HuH-7.5 (cell line): ENCODE data around the gene PPP1R3C.

Experiments used
- DNase-seq: peaks from one replicate; pipeline ENCODE4 v3.0.0; 2011; ENCODE audit warnings: low spot score

Gene PPP1R3C

GRCh38 chr10:91629715-91630549, 2.9 kb downstream of the PPP1R3C start:
- no peak for DNase-seq

GRCh38 chr10:91628383-91628782, 4.5 kb downstream of the PPP1R3C start:
- no peak for DNase-seq

DNA sequence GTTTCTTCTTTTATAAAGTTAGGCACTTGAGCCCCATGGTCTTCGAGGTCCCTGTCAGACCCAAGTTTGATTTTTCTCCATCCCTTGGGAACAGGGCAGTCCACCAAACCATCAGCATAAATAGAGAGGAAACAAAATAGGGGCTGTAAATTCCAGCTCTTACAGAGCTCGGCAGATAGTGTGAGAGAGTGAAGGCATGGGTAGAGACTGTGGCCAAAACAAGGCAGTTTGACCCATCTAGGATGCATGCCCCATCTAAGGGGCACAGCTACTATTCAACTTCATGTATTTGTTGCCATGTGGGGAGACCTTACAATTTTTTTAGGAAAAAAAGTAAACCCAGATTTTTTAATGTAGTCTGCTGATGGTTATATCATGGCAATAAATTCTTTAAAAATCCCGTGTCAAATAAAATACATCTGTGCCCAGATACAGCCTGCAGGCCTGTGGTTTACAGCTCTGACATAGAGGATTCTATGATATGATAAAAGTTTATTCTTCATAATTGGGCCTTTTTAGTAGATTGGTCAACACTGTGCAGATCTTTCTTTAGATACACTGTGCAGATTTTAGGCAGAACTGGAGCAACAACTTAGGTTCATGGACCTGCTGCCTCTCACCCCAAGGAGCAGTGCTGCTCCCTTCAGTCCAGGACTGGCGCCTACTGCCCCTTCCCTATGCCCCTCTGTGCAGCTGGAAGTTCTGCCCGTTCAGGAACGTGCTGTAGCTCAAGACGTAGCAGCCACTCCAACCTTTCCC, 5.3 kb downstream of the PPP1R3C start:
- no peak for DNase-seq

DNA sequence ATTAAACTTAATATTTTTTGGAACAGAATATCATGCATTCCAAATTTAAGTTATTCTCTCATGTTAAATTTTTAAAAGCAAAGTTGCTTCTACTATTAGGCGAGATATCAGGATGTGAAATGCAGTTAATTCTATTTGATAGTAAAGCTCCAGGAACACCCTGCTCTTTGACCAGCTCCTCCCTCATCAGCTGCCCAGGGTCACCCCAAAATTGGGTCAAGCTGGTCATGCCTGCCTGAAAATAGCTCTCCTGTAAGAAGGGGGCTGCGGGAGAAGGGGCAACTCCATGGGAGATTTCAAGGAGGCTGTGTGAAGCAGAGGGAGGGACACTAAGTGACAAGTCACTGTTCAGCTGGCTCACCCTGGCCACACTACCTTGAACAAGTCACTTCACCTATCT, 5.9 kb downstream of the PPP1R3C start:
- no peak for DNase-seq

- DNase-seq: no peak
Observed at GRCh38 chr10:91624633-91625032, 8.2 kb downstream of the PPP1R3C start.

DNA sequence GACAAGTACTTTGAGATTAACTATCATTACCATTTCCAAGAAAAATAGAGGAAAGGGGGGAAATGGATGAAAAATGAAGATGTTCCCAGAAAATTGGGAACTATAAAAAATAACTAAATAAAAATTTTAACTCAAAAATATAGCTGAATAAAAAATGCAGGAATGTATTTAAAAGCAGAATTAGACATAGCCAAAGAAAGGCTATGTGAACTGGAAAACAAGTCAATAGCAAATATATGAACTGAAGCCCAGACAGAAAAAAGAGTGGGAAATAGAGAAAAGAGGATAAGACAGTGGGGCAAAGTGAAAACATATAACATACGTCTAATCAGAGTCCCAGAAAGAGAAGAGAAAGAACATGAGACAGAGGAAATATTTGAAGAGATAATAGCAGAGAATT, 10.3 kb downstream of the PPP1R3C start:
- DNase-seq: no peak

GRCh38 chr10:91621483-91622113, 11.3 kb downstream of the PPP1R3C start:
- DNase-seq: no peak

DNA sequence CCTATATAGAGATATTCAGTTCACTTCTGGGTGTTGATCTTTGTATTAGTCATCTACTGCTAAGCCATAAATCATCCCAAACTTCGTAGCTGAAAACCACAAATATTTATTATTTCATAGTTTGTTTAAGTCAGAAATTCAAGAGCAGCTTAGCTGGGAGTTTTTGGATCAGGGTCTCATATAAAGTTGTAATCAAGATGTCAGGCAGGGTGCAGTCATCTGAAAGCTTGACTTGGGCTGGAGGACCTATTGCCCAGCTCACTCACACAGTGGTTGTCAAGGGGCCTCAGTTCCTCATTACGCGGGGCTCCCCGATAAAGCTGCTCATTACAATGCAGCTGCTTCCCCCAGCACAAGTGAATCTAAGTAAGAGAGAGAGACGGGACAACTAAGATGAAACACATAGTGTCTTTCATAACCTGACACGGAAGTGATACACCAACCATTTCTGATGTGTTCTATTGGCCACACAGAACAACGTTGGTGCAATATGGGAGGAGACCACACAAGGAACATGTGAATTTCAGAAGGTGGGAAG, 15.7 kb downstream of the PPP1R3C start:
- no peak for DNase-seq

DNA sequence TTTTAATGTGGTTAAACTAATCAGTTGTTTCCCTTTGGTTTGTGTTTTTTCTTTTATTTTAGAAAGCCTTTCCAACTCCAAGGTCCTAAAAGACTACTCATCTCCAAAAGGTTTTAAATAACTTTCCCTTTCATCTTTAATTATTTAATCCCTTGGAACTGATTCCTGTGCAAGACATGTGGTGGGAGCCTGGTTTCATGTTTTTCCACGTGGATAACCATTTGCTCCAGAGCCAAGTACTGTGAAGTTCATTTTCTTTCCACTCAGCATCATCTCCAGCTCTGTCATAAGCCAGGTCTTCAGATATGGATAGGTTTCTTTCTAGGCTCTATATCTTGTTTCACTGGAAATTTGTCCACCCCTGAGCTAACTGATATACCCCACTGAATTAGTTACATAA, 16.7 kb downstream of the PPP1R3C start:
- no peak for DNase-seq

GRCh38 chr10:91614225-91614624, 18.6 kb downstream of the PPP1R3C start:
- no peak for DNase-seq

- DNase-seq: no peak
Observed at GRCh38 chr10:91613411-91614187, 19.3 kb downstream of the PPP1R3C start.

GRCh38 chr10:91610919-91611318, 22.0 kb downstream of the PPP1R3C start:
- no peak for DNase-seq

GRCh38 chr10:91610444-91610843, 22.4 kb downstream of the PPP1R3C start:
- DNase-seq: no peak

GRCh38 chr10:91607646-91608403, 25.0 kb downstream of the PPP1R3C start:
- no peak for DNase-seq

DNA sequence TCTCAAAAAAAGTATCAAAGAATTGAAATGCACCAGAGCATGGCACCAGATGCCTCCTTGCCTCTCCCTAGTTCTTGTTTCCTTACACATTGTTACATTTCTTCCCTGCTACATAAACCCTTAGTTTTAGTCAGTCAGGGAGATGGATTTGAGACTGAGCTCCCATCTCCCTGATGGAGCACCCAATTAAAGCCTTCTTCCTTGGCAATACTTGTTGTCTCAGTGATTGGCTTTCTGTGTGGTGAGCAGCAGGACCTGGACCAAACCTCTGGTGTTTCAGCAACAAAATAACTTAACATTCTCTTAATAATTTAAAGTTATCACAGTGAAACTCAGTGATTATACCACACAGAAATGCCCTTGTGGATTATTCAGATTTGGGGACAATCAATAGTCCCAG, 26.9 kb downstream of the PPP1R3C start:
- DNase-seq: no peak

- no peak for DNase-seq
Observed at GRCh38 chr10:91604553-91605534, 28.0 kb downstream of the PPP1R3C start.

DNA sequence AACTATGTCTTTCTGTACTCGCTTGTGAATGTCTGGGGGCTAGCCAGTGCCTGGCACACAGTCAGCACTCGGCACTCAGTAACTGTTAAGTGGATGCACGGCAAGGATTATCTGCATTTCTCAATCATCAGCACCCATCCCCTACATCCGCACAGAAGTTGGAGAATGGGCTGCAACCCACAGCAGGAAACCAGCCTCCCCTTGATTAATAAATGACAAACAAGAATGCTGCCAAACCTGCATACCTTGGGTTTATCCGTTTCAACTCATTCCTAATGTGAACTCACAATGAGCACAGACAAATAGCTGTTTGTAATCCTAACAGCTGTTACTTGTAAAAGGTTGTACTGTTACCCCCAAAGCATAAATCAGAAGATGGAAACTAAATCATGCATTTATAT, 28.9 kb downstream of the PPP1R3C start:
- no peak for DNase-seq

DNA sequence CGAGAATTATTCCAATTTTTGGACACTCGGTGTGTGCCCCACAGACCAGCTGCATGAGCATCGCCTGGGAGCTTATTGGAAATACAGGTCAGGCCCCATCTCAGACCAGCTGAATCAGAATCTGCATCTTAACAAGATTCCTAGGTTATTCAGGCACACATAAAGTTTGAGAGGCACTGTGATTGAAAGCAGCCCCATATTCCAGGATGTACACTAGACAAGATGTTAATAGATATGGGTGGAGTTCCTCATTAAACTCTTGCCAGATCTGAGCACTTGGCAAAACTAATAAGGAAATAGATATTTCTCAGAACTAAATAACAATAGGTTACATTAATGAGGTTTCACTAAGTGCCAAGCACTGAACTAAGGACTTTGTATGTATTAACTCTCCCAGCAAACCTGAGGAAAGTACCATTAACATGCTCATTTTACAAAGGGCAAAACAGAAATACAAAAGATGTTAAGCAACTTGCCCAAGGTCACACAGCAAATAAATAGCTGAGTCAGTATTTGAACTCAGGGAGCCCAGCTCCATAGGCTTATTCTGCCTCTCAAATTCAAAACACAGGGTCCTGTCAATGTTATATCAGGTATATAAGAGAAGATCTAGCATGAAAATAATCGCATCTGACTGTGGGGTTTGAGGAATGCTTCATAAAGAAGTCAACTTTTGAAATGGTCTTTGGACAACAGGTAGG, 29.9 kb downstream of the PPP1R3C start:
- no peak for DNase-seq

- DNase-seq: no peak
Observed at GRCh38 chr10:91602449-91602848, 30.4 kb downstream of the PPP1R3C start.
